Hepatocyte (in vitro differentiated cells): ENCODE measurements around the gene CCDC120. TPM values are rescaled to one million over a fixed set of nuclear protein-coding genes. Genes with fewer than 3 reads are reported as not detected.

Experiments
- DNase-seq: peaks from one replicate; pipeline ENCODE4 v3.0.0-alpha.2; 2016; ENCODE audit warnings: low spot score
- H2AFZ ChIP-seq: fragments of 200-600 bp; sonication (generic); 2 replicates; pipeline ENCODE4 v1.6.0; 2016; ENCODE audit warnings: antibody characterized with exemption, mild to moderate bottlenecking
- H3K27ac ChIP-seq: fragments of 200-600 bp; sonication (generic); 2 replicates; pipeline ENCODE4 v1.5.1; 2016; ENCODE audit warnings: mild to moderate bottlenecking
- H3K27me3 ChIP-seq: fragments of 200-600 bp; sonication (generic); 2 replicates; pipeline ENCODE4 v1.6.1; 2016
- H3K36me3 ChIP-seq: fragments of 200-600 bp; sonication (generic); replicated peaks from 2 replicates; pipeline ENCODE4 v1.5.1; 2016; ENCODE audit warnings: low read depth; ENCODE audit not compliant: insufficient read depth
- H3K4me1 ChIP-seq: fragments of 200-600 bp; sonication (generic); 2 replicates; pipeline ENCODE4 v1.5.1; 2016; ENCODE audit warnings: mild to moderate bottlenecking, moderate library complexity; ENCODE audit not compliant: insufficient read depth
- H3K4me2 ChIP-seq: fragments of 200-600 bp; sonication (generic); 2 replicates; pipeline ENCODE4 v1.6.0; 2016
- H3K4me3 ChIP-seq: fragments of 200-600 bp; sonication (generic); 2 replicates; pipeline ENCODE4 v1.5.1; 2016; ENCODE audit warnings: mild to moderate bottlenecking
- H3K79me2 ChIP-seq: fragments of 200-600 bp; sonication (generic); 2 replicates; pipeline ENCODE4 v1.6.0; 2017; ENCODE audit warnings: mild to moderate bottlenecking
- H3K9me2 ChIP-seq: fragments of 200-600 bp; sonication (generic); replicated peaks from 2 replicates; pipeline ENCODE4 v1.6.0; 2017; ENCODE audit warnings: mild to moderate bottlenecking; ENCODE audit not compliant: insufficient read depth
- H3K9me3 ChIP-seq: fragments of 200-600 bp; sonication (generic); 2 replicates; pipeline ENCODE4 v1.5.1; 2016; ENCODE audit warnings: low read depth, mild to moderate bottlenecking
- H4K20me1 ChIP-seq: fragments of 200-600 bp; sonication (generic); 2 replicates; pipeline ENCODE4 v1.6.0; 2016; ENCODE audit warnings: mild to moderate bottlenecking; ENCODE audit not compliant: insufficient read depth, poor library complexity, severe bottlenecking
- CTCF ChIP-seq: fragments of 200-600 bp; sonication (generic); IDR thresholded peaks from 2 replicates; pipeline ENCODE4 v1.5.1; 2016; ENCODE audit warnings: antibody characterized with exemption, mild to moderate bottlenecking; ENCODE audit not compliant: poor library complexity
- EZH2 ChIP-seq: fragments of 200-600 bp; sonication (generic); IDR thresholded peaks from 2 replicates; pipeline ENCODE4 v1.6.1; 2016; ENCODE audit warnings: antibody characterized with exemption, mild to moderate bottlenecking, borderline replicate concordance
- EZH2phosphoT487 ChIP-seq: fragments of 200-600 bp; sonication (generic); IDR thresholded peaks from one replicate; pipeline ENCODE4 v1.6.1; 2018; ENCODE audit warnings: antibody characterized with exemption, mild to moderate bottlenecking, low read depth, moderate library complexity; ENCODE audit not compliant: unreplicated experiment, severe bottlenecking
- WGBS: methylation state at CpG from one replicate; pipeline ENCODE4 v1.1.6; 2016; ENCODE audit warnings: low lambda C conversion rate; ENCODE audit errors: missing lambda C conversion rate; 5-methylcytosine and 5-hydroxymethylcytosine counted together
- polyA plus RNA-seq: library from polyadenylated mRNA; unstranded; fragments of >200 nt; fragmentation: Nextera tagmentation; extraction: Ambion mirVana; gene quantifications from 2 replicates; pipeline ENCODE4 v1.2.1, GENCODE V29; 2016
- total RNA-seq: library from RNA; depleted of rRNA; stranded (reverse); fragments of >200 nt; gene quantifications from 2 replicates; pipeline ENCODE4 v1.2.3, GENCODE V29; 2014

Gene CCDC120
- total and polyA plus RNA-seq, 2 experiments from 2014 or later, result 7.0 to 19.1 TPM

GRCh38 chrX:49064735-49065134 is 5.9 kb downstream of the CCDC120 start:
- Histone ChIP-seq H4K20me1 (no peaks in the 10 kb centered on the region), H3K9me2 (no peaks in the 10 kb centered on the region), H3K9me3 (no peaks in the 10 kb centered on the region), H3K4me3 (no peak overlapping the region), H3K36me3 (no peaks in the 10 kb centered on the region), H3K27me3 (no peaks in the 10 kb centered on the region), H3K4me2 (no peak overlapping the region), H3K79me2 (peaks cover 4% of the 10 kb centered on the region), H2AFZ (no peak overlapping the region), H3K4me1 (no peaks in the 10 kb centered on the region), H3K27ac (no peak overlapping the region)
- 88% methylated on average over 8 of the region's 8 CpGs for WGBS
- TF ChIP-seq EZH2 (no peak), CTCF (no peak), EZH2phosphoT487 (no peak)
- DNase-seq, result no peak

GRCh38 chrX:49066278-49066677 is 7.5 kb downstream of the CCDC120 start:
- no peaks in the 10 kb centered on the region for H3K4me1 ChIP-seq
- H3K79me2 ChIP-seq, result no peaks in the 10 kb centered on the region
- no peak overlapping the region for H3K4me2 ChIP-seq
- H3K4me3 ChIP-seq, result no peak overlapping the region
- H3K9me3 ChIP-seq, result no peaks in the 10 kb centered on the region
- 68% methylated on average over 2 of the region's 2 CpGs for WGBS
- H3K27ac ChIP-seq, result no peak overlapping the region
- no peaks in the 10 kb centered on the region for H3K27me3 ChIP-seq
- H3K9me2 ChIP-seq, result no peaks in the 10 kb centered on the region
- TF ChIP-seq EZH2phosphoT487, result no peak
- no peak for TF ChIP-seq CTCF
- TF ChIP-seq EZH2, result no peak
- H3K36me3 ChIP-seq, result no peaks in the 10 kb centered on the region
- DNase-seq, result no peak
- no peaks in the 10 kb centered on the region for H4K20me1 ChIP-seq
- no peak overlapping the region for H2AFZ ChIP-seq

GRCh38 chrX:49066690-49067089 is 7.9 kb downstream of the CCDC120 start:
- Histone ChIP-seq H3K27ac (no peak overlapping the region), H3K9me2 (no peaks in the 10 kb centered on the region), H3K9me3 (no peaks in the 10 kb centered on the region), H3K4me1 (no peaks in the 10 kb centered on the region), H3K36me3 (no peaks in the 10 kb centered on the region), H3K79me2 (no peaks in the 10 kb centered on the region), H3K4me3 (no peak overlapping the region), H3K27me3 (no peaks in the 10 kb centered on the region), H3K4me2 (no peak overlapping the region), H2AFZ (no peak overlapping the region), H4K20me1 (no peaks in the 10 kb centered on the region)
- no peak for TF ChIP-seq EZH2phosphoT487
- TF ChIP-seq CTCF, result no peak
- TF ChIP-seq EZH2, result no peak
- DNase-seq, result no peak
- 73% methylated on average over 9 of the region's 9 CpGs for WGBS
